VCaP (cell line): ENCODE data around the gene NCDN.
A peak's percentile ranks its signal among the peaks of the same experiment; 100 is the strongest.

Experiments
- H3K27ac ChIP-seq: fragments of 450-650 bp; 2 replicates; pipeline ENCODE4 v1.5.1; 2017
- TF ChIP-seq, protein P1 (sequence below): fragments of 450-650 bp; conservative IDR thresholded peaks from 2 replicates; pipeline ENCODE4 v1.5.1; 2017; ENCODE audit warnings: mild to moderate bottlenecking, moderate library complexity

NCDN gene

DNA sequence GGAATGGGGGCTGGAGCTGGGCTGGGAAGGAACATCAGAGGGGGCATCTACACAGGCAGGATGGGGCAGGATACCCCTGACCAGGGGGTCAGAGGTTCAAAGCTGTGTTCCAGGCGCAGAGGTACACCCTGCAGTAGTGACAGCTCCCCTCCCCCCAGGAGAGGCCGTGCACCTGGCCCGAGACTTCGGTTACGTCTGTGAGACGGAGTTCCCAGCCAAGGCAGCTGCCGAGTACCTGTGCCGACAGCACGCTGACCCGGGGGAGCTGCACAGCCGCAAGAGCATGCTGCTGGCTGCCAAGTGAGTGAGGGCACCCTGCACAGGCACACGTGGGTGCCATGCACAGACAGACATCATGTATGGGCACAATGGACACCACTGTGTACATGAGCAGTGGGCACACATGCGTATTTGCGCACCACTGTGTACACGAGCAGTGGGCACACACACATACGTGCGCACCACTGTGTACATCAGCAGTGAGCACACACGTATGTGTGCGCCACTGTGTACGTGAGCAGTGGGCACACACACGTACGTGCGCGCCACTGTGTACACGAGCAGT lies 33.0 kb downstream of the NCDN start:
- TF ChIP-seq, protein P1, sequence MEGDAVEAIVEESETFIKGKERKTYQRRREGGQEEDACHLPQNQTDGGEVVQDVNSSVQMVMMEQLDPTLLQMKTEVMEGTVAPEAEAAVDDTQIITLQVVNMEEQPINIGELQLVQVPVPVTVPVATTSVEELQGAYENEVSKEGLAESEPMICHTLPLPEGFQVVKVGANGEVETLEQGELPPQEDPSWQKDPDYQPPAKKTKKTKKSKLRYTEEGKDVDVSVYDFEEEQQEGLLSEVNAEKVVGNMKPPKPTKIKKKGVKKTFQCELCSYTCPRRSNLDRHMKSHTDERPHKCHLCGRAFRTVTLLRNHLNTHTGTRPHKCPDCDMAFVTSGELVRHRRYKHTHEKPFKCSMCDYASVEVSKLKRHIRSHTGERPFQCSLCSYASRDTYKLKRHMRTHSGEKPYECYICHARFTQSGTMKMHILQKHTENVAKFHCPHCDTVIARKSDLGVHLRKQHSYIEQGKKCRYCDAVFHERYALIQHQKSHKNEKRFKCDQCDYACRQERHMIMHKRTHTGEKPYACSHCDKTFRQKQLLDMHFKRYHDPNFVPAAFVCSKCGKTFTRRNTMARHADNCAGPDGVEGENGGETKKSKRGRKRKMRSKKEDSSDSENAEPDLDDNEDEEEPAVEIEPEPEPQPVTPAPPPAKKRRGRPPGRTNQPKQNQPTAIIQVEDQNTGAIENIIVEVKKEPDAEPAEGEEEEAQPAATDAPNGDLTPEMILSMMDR: no peak
- no peak overlapping the region for H3K27ac ChIP-seq

DNA sequence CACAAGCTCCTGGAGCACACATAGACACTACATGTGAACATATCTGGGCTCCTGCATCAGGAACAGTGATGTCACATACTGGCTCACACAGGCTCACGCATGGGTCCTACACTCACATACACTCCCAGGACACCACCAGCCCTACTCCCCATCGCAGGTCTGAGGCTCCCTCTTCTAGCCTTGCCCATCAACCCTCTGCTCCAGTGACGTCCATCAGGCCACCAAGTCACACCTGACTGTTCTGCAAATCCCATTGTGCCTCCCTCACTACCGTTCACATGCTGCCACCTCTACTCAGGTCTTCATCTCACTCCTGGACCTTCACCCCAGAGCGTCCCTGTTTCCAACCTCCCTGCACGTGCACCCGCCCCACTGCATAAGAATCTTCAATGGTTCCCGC lies 33.6 kb downstream of the NCDN start:
- H3K27ac ChIP-seq: no peak overlapping the region
- TF ChIP-seq, protein P1: no peak

DNA sequence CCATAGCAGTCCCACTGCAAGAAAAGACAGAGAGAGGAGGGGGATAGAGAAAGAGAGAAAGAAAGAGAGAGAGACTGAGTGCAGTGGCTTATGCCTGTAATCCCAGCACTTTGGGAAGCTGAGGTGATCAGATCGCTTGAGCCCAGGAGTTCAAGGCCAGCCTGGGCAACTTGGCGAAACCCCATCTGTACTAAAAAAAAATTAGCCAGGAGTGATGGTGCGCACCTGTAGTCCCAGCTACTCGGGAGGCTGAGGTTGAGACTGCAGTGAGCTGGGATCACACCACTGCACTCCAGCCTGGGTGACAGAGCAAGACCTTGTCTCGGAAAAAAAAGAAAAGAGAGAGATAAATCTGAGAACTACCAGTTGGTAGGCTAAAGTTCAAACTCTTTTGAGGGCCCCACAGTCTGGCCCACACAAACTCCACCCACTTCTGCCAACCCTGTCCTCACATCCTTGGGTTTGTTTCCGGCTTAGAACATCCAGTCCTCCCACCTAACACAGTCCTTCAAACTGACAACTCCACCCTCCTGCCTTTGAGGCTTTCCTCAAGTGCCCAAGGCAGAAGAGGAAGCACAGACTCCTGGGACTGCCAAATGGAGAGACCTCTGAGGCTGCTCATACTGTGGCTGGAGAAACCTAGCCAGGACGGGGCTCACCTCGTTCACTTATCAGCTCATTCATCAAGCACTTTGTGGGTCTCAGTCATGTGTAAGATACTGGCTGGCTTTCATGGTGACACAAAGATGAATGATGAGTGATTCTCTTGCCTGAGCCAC lies 35.6 kb downstream of the NCDN start:
- H3K27ac ChIP-seq: no peak overlapping the region

DNA sequence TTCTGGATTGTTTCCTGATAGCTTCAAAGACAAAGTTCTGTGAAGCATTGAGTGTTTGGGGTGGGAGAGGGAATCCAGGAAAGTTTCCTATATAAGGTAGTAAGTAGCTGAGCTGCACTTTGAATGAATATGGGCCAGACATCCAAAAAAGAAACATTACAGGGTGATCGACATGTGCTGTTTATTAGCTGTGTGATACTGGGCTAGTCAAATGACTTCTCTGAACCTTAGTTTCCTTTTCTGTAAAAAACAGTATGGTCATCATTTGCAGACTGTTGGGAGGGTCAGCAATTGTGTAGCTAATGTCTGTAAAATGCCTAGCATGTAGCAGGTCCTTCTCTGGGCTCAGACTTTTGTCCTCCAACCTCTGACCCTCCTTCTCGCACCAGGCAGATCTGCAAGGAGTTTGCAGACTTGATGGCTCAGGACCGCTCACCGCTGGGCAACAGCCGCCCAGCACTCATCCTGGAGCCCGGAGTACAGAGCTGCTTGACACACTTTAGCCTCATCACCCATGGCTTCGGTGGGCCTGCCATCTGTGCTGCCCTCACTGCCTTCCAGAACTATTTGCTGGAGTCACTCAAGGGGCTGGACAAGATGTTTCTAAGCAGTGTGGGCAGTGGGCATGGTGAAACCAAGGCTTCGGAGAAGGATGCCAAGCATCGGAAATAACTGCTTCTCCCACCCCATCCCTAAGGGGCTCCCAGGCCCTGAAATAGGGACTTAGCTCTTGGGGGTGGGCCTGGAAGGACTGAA lies 36.6 kb downstream of the NCDN start:
- TF ChIP-seq, protein P1: no peak
- H3K27ac ChIP-seq: no peak overlapping the region

More for the DNA sequence above, 35.6 kb downstream of the NCDN start:
- TF ChIP-seq, protein P1: no peak

DNA sequence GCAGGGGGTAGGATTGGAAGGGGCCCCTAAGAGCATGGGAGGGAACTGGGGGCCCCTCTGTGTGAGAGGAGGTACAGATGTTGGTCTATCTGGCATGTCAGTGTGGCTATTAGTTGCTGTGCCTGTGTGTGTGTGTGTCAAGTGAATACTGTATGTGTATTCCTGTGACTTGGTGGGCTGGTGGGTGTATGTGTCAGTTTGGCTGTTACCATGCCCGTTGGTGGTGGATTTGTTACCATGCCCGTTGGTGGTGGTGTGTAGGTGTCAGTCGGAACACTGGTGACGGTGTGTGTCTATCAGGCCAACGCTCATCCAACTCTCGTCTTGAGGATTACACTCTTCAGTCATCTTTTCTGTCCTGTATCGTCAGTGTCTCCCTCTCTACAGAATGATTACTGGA lies 38.1 kb downstream of the NCDN start:
- TF ChIP-seq, protein P1: no peak
- H3K27ac ChIP-seq: no peak overlapping the region

DNA sequence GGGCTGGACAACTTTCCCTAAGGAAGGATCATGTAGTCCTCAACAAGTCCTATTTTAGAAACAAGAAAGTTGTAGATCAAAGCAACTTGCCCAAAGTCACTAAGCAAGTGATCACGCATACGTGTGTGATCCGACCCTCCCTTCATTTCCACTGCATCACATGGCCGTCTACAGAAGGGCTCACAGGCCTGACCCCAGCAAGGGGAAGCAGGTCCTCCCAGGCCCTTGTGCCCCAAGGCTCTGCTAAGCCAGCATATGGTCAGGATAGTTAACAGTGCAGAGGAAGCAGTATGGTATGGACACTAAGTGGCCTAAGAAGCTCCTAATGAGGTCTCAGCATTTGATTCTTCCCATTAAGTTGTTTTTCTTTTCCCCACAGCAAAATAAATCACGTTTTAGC lies 40.3 kb downstream of the NCDN start:
- TF ChIP-seq, protein P1: no peak
- no peak overlapping the region for H3K27ac ChIP-seq

DNA sequence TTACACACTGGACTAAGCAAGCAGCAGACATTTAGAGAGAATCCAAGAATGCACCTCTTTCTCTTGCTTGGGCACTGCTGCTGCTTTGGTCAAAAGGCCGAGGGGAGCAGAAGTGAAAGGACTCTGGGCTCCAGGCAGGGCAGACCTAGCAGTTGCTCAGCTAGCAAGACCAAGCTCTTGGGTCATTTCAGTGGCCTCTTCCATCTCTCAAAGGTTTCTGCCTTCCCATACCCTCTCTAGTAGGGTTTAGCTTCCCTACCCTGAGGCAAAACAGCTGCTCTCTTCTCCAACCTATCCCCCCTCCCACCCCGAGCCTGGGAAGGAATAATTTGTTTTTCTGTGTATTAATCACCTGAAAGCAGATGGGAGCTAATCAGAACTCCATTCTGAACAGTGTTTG lies 41.3 kb downstream of the NCDN start:
- TF ChIP-seq, protein P1: no peak
- peak overlapping the region; percentile 32; the same call in 1 of the 2 replicates for H3K27ac ChIP-seq
